Testis (tissue), 2 donors: ENCODE results near the gene ADCY5.

Experiments
- POLR2A ChIP-seq: fragments of 450-650 bp; IDR thresholded peaks from one replicate; pipeline ENCODE4 v1.6.1; 2017; ENCODE audit warnings: antibody characterized with exemption, mild to moderate bottlenecking, moderate library complexity
- TF ChIP-seq, protein P1 (sequence below), 3 experiments: fragments of 450-650 bp in 2 of 3; fragments of 200-600 bp in 1 of 3; sonication (generic) in 1 of 3; IDR thresholded peaks; one replicate each; pipeline ENCODE4 v1.5.1; 2016 to 2019; ENCODE audit warnings: antibody characterized with exemption in 3 of 3, mild to moderate bottlenecking in 2 of 3, moderate library complexity in 1 of 3

DNA sequence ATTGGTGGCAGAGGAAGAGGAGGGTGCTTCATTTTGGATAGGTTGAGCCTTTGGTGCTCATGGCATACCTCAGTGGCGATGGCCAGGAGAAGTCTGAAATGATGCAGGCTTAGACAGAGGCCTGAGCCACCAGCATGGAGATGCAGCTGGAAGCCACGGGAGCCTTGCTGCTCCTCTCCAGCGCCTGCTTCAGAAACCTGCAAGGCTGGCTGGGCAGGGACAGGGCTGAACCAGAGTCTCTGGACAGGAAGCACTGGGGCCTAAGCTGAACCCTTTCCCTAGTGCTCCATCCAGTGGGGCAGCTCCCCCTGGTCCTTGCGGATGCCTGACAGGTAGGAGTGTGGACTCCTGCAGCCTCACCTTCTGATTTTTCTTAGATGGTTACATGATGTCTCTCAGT is 36.7 kb upstream of the ADCY5 start:
- TF ChIP-seq, protein P1, sequence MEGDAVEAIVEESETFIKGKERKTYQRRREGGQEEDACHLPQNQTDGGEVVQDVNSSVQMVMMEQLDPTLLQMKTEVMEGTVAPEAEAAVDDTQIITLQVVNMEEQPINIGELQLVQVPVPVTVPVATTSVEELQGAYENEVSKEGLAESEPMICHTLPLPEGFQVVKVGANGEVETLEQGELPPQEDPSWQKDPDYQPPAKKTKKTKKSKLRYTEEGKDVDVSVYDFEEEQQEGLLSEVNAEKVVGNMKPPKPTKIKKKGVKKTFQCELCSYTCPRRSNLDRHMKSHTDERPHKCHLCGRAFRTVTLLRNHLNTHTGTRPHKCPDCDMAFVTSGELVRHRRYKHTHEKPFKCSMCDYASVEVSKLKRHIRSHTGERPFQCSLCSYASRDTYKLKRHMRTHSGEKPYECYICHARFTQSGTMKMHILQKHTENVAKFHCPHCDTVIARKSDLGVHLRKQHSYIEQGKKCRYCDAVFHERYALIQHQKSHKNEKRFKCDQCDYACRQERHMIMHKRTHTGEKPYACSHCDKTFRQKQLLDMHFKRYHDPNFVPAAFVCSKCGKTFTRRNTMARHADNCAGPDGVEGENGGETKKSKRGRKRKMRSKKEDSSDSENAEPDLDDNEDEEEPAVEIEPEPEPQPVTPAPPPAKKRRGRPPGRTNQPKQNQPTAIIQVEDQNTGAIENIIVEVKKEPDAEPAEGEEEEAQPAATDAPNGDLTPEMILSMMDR (IDR thresholded peaks at IDR 0.05): no peak
- TF ChIP-seq POLR2A: no peak
